Ovary (tissue), 9 donors: Measurements from ENCODE around the gene PTPRK. TPM values are rescaled to one million over a fixed set of nuclear protein-coding genes. Genes with fewer than 3 reads are reported as not detected.

ENCODE experiments used
- DNase-seq, 5 donors: peaks; one replicate each; pipeline ENCODE4 v3.0.0-alpha.2; 2019 to 2020
- H3K27ac ChIP-seq, 2 donors: fragments of 200-600 bp; one replicate each; pipeline versions ENCODE4 v1.5.1 to v1.8.0; 2019 to 2022
- H3K27me3 ChIP-seq: fragments of 200-600 bp; one replicate; pipeline ENCODE4 v1.8.0; 2022
- H3K36me3 ChIP-seq: fragments of 200-600 bp; sonication (generic); one replicate; pipeline ENCODE4 v1.5.1; 2019
- H3K4me1 ChIP-seq: one replicate; pipeline ENCODE4 v1.8.1; 2013; ENCODE audit warnings: mild to moderate bottlenecking, moderate library complexity; ENCODE audit not compliant: insufficient read depth
- H3K4me3 ChIP-seq: fragments of 200-600 bp; sonication (generic); one replicate; pipeline ENCODE4 v1.5.1; 2017
- H3K9me3 ChIP-seq, 2 donors: fragments of 200-600 bp in 1 of 2; sonication (generic) in 1 of 2; one replicate each; pipeline versions ENCODE4 v1.5.1 to v1.8.1; 2013 to 2019; ENCODE audit warnings: mild to moderate bottlenecking in 1 of 2, moderate library complexity in 1 of 2
- CTCF ChIP-seq, 3 donors: fragments of 450-650 bp in 2 of 3; fragments of 200-600 bp in 1 of 3; IDR thresholded peaks; one replicate each; pipeline versions ENCODE4 v1.5.1 to v1.8.0; 2016 to 2022; ENCODE audit warnings: antibody characterized with exemption in 3 of 3, mild to moderate bottlenecking in 1 of 3
- EP300 ChIP-seq: sonication (generic); formaldehyde crosslinking; IDR thresholded peaks from one replicate; pipeline ENCODE4 v1.6.1; 2017; ENCODE audit warnings: antibody characterized with exemption
- POLR2A ChIP-seq: fragments of 450-650 bp; IDR thresholded peaks from one replicate; pipeline ENCODE4 v1.6.1; 2017; ENCODE audit warnings: antibody characterized with exemption, mild to moderate bottlenecking, moderate library complexity
- WGBS, 3 donors: extraction: QIAGEN DNeasy Blood & Tissue Kit in 1 of 3; methylation state at CpG; one replicate each; pipeline versions ENCODE4 v1.1.5 to v1.1.7; 2013 to 2017; 5-methylcytosine and 5-hydroxymethylcytosine counted together
- intact Hi-C, 4 donors: fragments of 100-400 bp; cut with DNase I; formaldehyde crosslinking; loops; one replicate each; pipeline versions ENCODE4 v1.11.0 to v1.15.1; 2022 to 2023
- polyA plus RNA-seq, 2 donors: library from polyadenylated mRNA; stranded (reverse); fragments of 200-250 nt in 1 of 2; fragments of 350-450 nt in 1 of 2; fragmentation: Illumina TruSeq in 1 of 2; extraction: RNeasy Lipid Tissue Mini Kit (QIAGEN cat#74804) in 1 of 2; gene quantifications; one replicate each; pipeline ENCODE4 v1.2.3, GENCODE V29; 2013 to 2014
- total RNA-seq, 7 donors: library from RNA; depleted of rRNA in 2 of 7; stranded (reverse); fragments of >200 nt in 2 of 7; fragmentation: NEBNext Ultra II Directional in 3 of 7; extraction: Animal tissue kit (Norgen Biotek cat#: 25700) in 3 of 7; gene quantifications; one replicate each; pipeline versions ENCODE4 v1.1.0 to v1.2.4, GENCODE V29; 2016 to 2023
- donor health status: DM: no; HTN: no; CAD: no; lungs with moderate emphysema.
- donor health status: DM: no; HTN: no; CAD: no.
- donor health status: Bipolar disorder and iron deficiency.
- donor health status: DM: yes; HTN: yes; CAD: no.
- donor health status: DM: no; HTN: no; CAD: no.
- donor health status: DM: yes; HTN: yes; CAD: no.

PTPRK gene
- total and polyA plus RNA-seq, 9 donors: 24.0 to 50.7 (median 44.1) TPM

GRCh38 chr6:128495536-128496333 lies 24.7 kb downstream of the PTPRK start:
- peaks cover 11% of the 10 kb centered on the region for H3K4me1 ChIP-seq

DNA sequence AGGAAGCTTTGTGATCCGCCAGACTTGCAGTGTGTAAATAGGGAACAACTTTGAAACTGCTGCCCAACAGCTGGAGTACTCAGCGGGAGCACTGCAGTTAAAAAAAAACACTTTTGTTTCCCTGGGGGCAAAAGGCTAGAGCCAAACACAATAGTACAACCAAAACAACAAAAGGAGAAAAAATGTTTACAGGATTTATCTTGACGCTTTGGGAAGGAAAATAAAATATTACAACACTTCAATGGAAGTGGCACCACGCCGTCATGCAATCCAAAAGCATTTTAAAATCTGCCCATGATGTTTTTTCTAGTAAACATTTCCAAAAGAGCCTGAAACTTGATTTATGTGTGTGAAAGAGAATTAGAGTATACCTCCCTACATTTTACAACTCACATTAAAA lies 26.0 kb downstream of the PTPRK start:
- WGBS, 3 donors: 28 to 59% (median 57%) methylated on average over 5 of the region's 5 CpGs
- intact Hi-C loops: no loop called here
- Histone ChIP-seq H3K4me3 (no peak overlapping the region), H3K9me3 (no peaks in the 10 kb centered on the region), H3K36me3 (no peaks in the 10 kb centered on the region), H3K27ac (peak overlapping the region in 1 of 2 donors; percentile 9), H3K4me1 (peaks cover 10% of the 10 kb centered on the region), H3K27me3 (no peaks in the 10 kb centered on the region)
- no peak for TF ChIP-seq POLR2A
- no peak for DNase-seq

More at GRCh38 chr6:128495536-128496333, 24.7 kb downstream of the PTPRK start:
- Histone ChIP-seq H3K36me3 (no peaks in the 10 kb centered on the region), H3K27ac (no peak overlapping the region), H3K4me3 (no peak overlapping the region), H3K9me3 (no peaks in the 10 kb centered on the region), H3K27me3 (no peaks in the 10 kb centered on the region)
- 95 to 96% (median 95%) methylated on average over 6 of the region's 6 CpGs for WGBS, 3 donors
- no peak for DNase-seq
- intact Hi-C loops: no loop called here
- no peak for TF ChIP-seq EP300
- TF ChIP-seq POLR2A: no peak
- TF ChIP-seq CTCF (IDR thresholded peaks at IDR 0.05): no peak

DNA sequence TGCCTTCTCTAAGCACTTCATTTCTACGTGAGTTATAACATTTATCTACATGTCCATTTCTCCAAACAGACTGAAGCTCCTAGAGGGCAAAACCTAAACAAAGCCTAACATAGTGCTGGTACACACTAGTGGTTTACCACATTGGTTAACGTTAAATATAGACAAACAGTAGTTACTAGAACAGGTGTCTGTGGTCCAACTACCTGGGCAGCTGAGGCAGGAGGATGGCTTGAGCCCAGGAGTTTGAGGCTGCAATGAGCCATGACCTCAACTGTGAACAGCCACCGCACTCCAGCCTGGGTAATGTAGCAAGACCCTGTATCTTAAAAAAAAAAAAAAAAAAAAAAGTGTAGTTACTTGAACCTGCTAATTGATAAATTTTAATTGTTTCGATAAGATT lies 26.5 kb downstream of the PTPRK start:
- intact Hi-C loops: no loop called here
- Histone ChIP-seq H3K36me3 (no peaks in the 10 kb centered on the region), H3K27me3 (no peaks in the 10 kb centered on the region), H3K9me3 (no peaks in the 10 kb centered on the region), H3K27ac (no peak overlapping the region), H3K4me3 (no peak overlapping the region), H3K4me1 (peaks cover 10% of the 10 kb centered on the region)
- DNase-seq: no peak
- no peak for TF ChIP-seq EP300
- no peak for TF ChIP-seq CTCF (IDR thresholded peaks at IDR 0.05)
- TF ChIP-seq POLR2A: no peak
- WGBS, 3 donors: 84 to 90% (median 88%) methylated on average over 4 of the region's 4 CpGs

GRCh38 chr6:128492386-128492785 lies 28.0 kb downstream of the PTPRK start:
- intact Hi-C loops: no loop called here
- Histone ChIP-seq H3K4me1 (peaks cover 6% of the 10 kb centered on the region), H3K27ac (no peak overlapping the region), H3K36me3 (no peaks in the 10 kb centered on the region), H3K9me3 (no peaks in the 10 kb centered on the region), H3K27me3 (no peaks in the 10 kb centered on the region), H3K4me3 (no peak overlapping the region)
- WGBS, 3 donors: 87 to 90% (median 90%) methylated on average over 2 of the region's 2 CpGs
- TF ChIP-seq EP300 (no peak), CTCF (IDR thresholded peaks at IDR 0.05) (no peak), POLR2A (no peak)
- no peak for DNase-seq

DNA sequence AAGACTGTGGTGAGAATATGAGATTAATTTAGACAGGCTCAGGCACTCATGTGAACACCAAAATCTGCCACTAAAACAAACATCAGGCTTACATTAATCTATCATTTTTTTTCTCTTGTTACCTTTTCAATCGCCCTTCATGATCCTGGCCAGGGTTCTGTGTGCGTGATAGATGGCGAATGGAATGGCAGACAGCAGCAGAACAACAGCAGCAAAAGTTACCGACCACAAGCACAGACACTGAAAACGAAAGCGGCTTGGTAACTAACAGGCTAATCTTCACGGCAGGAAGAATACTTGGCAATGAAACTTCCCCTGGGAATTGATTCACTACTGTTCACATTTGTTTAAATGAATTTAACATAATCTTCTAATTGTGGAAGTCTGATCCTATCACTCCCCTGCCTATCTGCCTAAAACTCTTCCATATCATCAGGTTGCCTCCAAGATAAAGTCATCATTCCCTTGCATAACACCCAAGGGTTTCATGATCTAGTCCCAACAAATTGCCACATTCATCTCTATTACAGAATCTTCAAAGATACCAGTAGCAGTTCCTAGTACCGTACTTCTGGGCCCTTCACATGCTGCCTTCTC lies 28.7 kb downstream of the PTPRK start:
- H3K27ac ChIP-seq: no peak overlapping the region
- no peaks in the 10 kb centered on the region for H3K27me3 ChIP-seq
- peak overlapping the region; percentile 27 for H3K4me3 ChIP-seq
- no peaks in the 10 kb centered on the region for H3K36me3 ChIP-seq
- no peaks in the 10 kb centered on the region for H3K9me3 ChIP-seq
- H3K4me1 ChIP-seq: peaks cover 7% of the 10 kb centered on the region
- 21 to 31% (median 25%) methylated on average over 8 of the region's 8 CpGs for WGBS, 3 donors
- TF ChIP-seq EP300: no peak
- no peak for TF ChIP-seq POLR2A
- no peak for TF ChIP-seq CTCF (IDR thresholded peaks at IDR 0.05)
- intact Hi-C loops: no loop called here
- peak in 1 of 5 donors; percentile 28 for DNase-seq
